GM12874 (cell line): ENCODE data around the gene HIVEP1.

Source experiments
- CTCF ChIP-seq: IDR thresholded peaks from 2 replicates; pipeline ENCODE4 v1.5.1; 2011; ENCODE audit warnings: low read depth, mild to moderate bottlenecking, control low read depth, low read length, moderate library complexity; ENCODE audit not compliant: insufficient read depth

Gene HIVEP1

GRCh38 chr6:12007887-12008286, 4.2 kb upstream of the HIVEP1 start:
- TF ChIP-seq CTCF = no peak

GRCh38 chr6:12008366-12009179, 3.5 kb upstream of the HIVEP1 start:
- TF ChIP-seq CTCF = no peak

- no peak for TF ChIP-seq CTCF
These were observed 2.9 kb upstream of the HIVEP1 start for GRCh38 chr6:12009180-12009685.

- no peak for TF ChIP-seq CTCF
These were observed 2.1 kb upstream of the HIVEP1 start for GRCh38 chr6:12009876-12010634.

GRCh38 chr6:12010635-12011275, 1.4 kb upstream of the HIVEP1 start:
- TF ChIP-seq CTCF = no peak

GRCh38 chr6:12011276-12012037, 655 bp upstream of the HIVEP1 start:
- TF ChIP-seq CTCF = no peak
